GM12873 (cell line): Measurements from ENCODE around the gene WIPF2.

Source experiments
- CTCF ChIP-seq: IDR thresholded peaks from 2 replicates; pipeline ENCODE4 v1.5.1; 2012; ENCODE audit warnings: low read depth, mild to moderate bottlenecking, moderate library complexity, low read length, control low read depth; ENCODE audit not compliant: insufficient read depth; ENCODE audit errors: missing control alignments

The WIPF2 gene

GRCh38 chr17:40321524-40321929, 102.4 kb downstream of the WIPF2 start:
- no peak for TF ChIP-seq CTCF

GRCh38 chr17:40321961-40322357, 102.9 kb downstream of the WIPF2 start:
- TF ChIP-seq CTCF, result no peak

- TF ChIP-seq CTCF, result no peak
These were observed 103.5 kb downstream of the WIPF2 start for GRCh38 chr17:40322358-40323315.

- TF ChIP-seq CTCF, result no peak
These were observed 104.6 kb downstream of the WIPF2 start for GRCh38 chr17:40323391-40324381.

- no peak for TF ChIP-seq CTCF
These were observed 106.3 kb downstream of the WIPF2 start for GRCh38 chr17:40325156-40326013.

GRCh38 chr17:40326014-40326831, 107.1 kb downstream of the WIPF2 start:
- TF ChIP-seq CTCF, result no peak
